ENCODE measurements around the gene IMMP2L. TPM values are rescaled to one million over a fixed set of nuclear protein-coding genes. Genes with fewer than 3 reads are reported as not detected.

Gene IMMP2L
- total and polyA plus RNA-seq, 2 of the 13 experiments (the other 11 are each of a cell fraction or from before 2014, with no cell fraction given), result 7.8 to 16.9 TPM

GRCh38 chr7:111031916-111032315, 530.4 kb downstream of the IMMP2L start:
- no peak overlapping the region for H3K4me2 ChIP-seq (ENCODE audit: low read depth, low read length)
- ChIA-PET POLR2A (no interaction called here), CTCF (ENCODE audit: low intra/inter-chr PET ratio, low total read pairs) (no interaction called here)
- H3K36me3 ChIP-seq (replicated peaks in 1 of 2; ENCODE audit: control insufficient read depth in 1 of 2, insufficient read depth in 2 of 2, low read length in 2 of 2), result no peaks in the 10 kb centered on the region
- intact Hi-C loops (cut with micrococcal nuclease; ENCODE audit: unreplicated experiment) (no loop called here), in situ Hi-C loops (cut with HindIII; ENCODE audit: extremely low pct_ligation_motif_present, low pct_unique_long_range_greater_than_20kb) (no loop called here)
- no peak overlapping the region for H3K27ac ChIP-seq (ENCODE audit: extremely low read length, insufficient read depth, low read length)
- BruUV-seq (replicated peaks), result no TSS peak
- FAIRE-seq (no peak), DNase-seq (ENCODE audit: low spot score) (no peak), ATAC-seq (no peak)
- no peaks in the 10 kb centered on the region for H3K27me3 ChIP-seq (ENCODE audit: control insufficient read depth in 1 of 2, insufficient read depth in 2 of 2, low read length in 2 of 2)
- H3K4me1 ChIP-seq (ENCODE audit: insufficient read depth, low read length), result peaks cover 42% of the 10 kb centered on the region
- no peak overlapping the region for H2AFZ ChIP-seq (ENCODE audit: low read length)
- no peaks in the 10 kb centered on the region for H3K79me2 ChIP-seq (ENCODE audit: insufficient read depth, low read length)
- H3K9me3 ChIP-seq (ENCODE audit: low read length), result no peaks in the 10 kb centered on the region
- H3K4me3 ChIP-seq (replicated peaks in 1 of 3; ENCODE audit: insufficient read depth in 1 of 3, low read depth in 2 of 3, low read length in 3 of 3), result no peak overlapping the region
- no peak for TF ChIP-seq ZNF362 (CRISPR knock-in tag; IDR thresholded peaks at IDR 0.05; ENCODE audit: borderline replicate concordance)
- TF ChIP-seq REST (IDR thresholded peaks at IDR 0.05; ENCODE audit: borderline replicate concordance in 1 of 2, low read depth in 1 of 2, low read length in 2 of 2), result no peak
- no peak for TF ChIP-seq KLF13 (CRISPR knock-in tag; IDR thresholded peaks at IDR 0.05)
- no peak for TF ChIP-seq ZNF772 (CRISPR knock-in tag; IDR thresholded peaks at IDR 0.05)
- no peak for TF ChIP-seq HMGA1 (CRISPR knock-in tag; conservative IDR thresholded peaks at IDR 0.05)
- TF ChIP-seq SOX5 (CRISPR knock-in tag; IDR thresholded peaks at IDR 0.05; ENCODE audit: borderline replicate concordance), result no peak
- TF ChIP-seq, protein P1, sequence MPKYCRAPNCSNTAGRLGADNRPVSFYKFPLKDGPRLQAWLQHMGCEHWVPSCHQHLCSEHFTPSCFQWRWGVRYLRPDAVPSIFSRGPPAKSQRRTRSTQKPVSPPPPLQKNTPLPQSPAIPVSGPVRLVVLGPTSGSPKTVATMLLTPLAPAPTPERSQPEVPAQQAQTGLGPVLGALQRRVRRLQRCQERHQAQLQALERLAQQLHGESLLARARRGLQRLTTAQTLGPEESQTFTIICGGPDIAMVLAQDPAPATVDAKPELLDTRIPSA (CRISPR knock-in tag; IDR thresholded peaks at IDR 0.05; ENCODE audit: borderline replicate concordance), result no peak
- TF ChIP-seq, protein P2, sequence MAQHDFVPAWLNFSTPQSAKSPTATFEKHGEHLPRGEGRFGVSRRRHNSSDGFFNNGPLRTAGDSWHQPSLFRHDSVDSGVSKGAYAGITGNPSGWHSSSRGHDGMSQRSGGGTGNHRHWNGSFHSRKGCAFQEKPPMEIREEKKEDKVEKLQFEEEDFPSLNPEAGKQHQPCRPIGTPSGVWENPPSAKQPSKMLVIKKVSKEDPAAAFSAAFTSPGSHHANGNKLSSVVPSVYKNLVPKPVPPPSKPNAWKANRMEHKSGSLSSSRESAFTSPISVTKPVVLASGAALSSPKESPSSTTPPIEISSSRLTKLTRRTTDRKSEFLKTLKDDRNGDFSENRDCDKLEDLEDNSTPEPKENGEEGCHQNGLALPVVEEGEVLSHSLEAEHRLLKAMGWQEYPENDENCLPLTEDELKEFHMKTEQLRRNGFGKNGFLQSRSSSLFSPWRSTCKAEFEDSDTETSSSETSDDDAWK (CRISPR knock-in tag; IDR thresholded peaks at IDR 0.05), result no peak
- no peak for TF ChIP-seq JDP2 (CRISPR knock-in tag; IDR thresholded peaks at IDR 0.05; ENCODE audit: borderline replicate concordance)
- no peak for TF ChIP-seq TCF12 (IDR thresholded peaks at IDR 0.05)
- TF ChIP-seq TCF12 (CRISPR knock-in tag; IDR thresholded peaks at IDR 0.05), result no peak
- TF ChIP-seq ZFP62 (CRISPR knock-in tag; IDR thresholded peaks at IDR 0.05), result no peak
- TF ChIP-seq NR2F2 (IDR thresholded peaks at IDR 0.05; ENCODE audit: borderline replicate concordance, low read depth), result no peak
- TF ChIP-seq SMAD9 (CRISPR knock-in tag; IDR thresholded peaks at IDR 0.05), result no peak
- TF ChIP-seq ZNF660 (CRISPR knock-in tag; IDR thresholded peaks at IDR 0.05; ENCODE audit: borderline replicate concordance, low read depth), result no peak
- no peaks in the 10 kb centered on the region for H4K20me1 ChIP-seq (ENCODE audit: insufficient read depth, low read length)
- H3K9ac ChIP-seq (ENCODE audit: insufficient read depth, low read depth, low read length), result no peak overlapping the region
- WGBS (ENCODE audit: low lambda C conversion rate), result 97% methylated on average over 7 of the region's 7 CpGs

Data from HepG2 (cell line).